ENCODE data around the gene AKT2. TPM values are rescaled to one million over a fixed set of nuclear protein-coding genes. Genes with fewer than 3 reads are reported as not detected.

AKT2 gene
- total and polyA plus RNA-seq, 2 of the 8 experiments (the other 6 are each of a cell fraction or from before 2014, with no cell fraction given), result 151 to 183 TPM

DNA sequence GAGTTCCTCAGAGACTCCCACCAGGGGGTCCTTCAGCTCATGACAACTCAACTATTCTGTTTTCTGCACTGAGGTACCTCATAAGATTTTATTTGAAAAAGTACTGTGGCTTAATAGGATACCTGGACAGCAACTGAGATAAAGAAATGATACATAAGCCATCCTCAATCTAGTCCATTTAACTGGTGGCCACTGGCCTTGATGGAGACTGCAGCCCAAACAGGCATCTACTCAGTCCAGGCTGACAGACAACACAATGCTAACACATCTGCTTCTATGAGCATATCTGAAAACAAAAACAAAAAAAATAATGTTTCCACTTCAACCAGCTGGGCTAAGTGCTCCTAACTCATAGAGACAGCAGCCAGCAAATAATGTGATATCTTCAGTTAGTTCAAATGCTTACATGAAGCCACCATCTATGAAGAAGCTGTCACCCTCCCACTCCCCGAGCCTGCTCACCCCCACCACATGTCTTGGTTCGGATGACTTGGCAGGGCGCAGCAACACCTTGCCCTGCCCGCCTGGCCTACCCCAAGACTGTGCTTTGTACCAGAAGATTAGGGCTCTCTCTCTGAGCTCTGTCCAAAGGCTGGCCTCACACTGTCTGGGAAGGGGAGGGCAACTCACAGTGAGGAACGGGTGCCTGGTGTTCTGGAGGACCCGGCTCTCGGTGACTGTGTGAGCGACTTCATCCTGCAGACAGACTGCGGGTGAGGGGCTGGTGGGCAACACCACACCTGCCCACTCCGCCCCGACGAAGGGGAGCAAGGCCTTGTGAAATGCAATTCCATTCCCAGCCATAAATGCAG lies 45.5 kb downstream of the AKT2 start (continued):
- TF ChIP-seq KDM4A (IDR thresholded peaks at IDR 0.05; ENCODE audit: low read depth, low read length, severe bottlenecking) (no peak), SIX5 (IDR thresholded peaks at IDR 0.05; ENCODE audit: low read depth, low read length) (no peak), BCL11A (IDR thresholded peaks at IDR 0.05; ENCODE audit: low read depth in 2 of 2, low read length in 2 of 2) (no peak), HDAC6 (IDR thresholded peaks at IDR 0.05; ENCODE audit: low read depth, low read length) (no peak), CBX5 (IDR thresholded peaks at IDR 0.05; ENCODE audit: low read depth, low read length) (no peak), CHD2 (IDR thresholded peaks at IDR 0.05; ENCODE audit: low read length) (no peak)
- TF ChIP-seq, protein P1, sequence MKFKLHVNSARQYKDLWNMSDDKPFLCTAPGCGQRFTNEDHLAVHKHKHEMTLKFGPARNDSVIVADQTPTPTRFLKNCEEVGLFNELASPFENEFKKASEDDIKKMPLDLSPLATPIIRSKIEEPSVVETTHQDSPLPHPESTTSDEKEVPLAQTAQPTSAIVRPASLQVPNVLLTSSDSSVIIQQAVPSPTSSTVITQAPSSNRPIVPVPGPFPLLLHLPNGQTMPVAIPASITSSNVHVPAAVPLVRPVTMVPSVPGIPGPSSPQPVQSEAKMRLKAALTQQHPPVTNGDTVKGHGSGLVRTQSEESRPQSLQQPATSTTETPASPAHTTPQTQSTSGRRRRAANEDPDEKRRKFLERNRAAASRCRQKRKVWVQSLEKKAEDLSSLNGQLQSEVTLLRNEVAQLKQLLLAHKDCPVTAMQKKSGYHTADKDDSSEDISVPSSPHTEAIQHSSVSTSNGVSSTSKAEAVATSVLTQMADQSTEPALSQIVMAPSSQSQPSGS (IDR thresholded peaks at IDR 0.05; ENCODE audit: low read length), result no peak
- TF ChIP-seq, protein P2, sequence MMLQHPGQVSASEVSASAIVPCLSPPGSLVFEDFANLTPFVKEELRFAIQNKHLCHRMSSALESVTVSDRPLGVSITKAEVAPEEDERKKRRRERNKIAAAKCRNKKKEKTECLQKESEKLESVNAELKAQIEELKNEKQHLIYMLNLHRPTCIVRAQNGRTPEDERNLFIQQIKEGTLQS (IDR thresholded peaks at IDR 0.05; ENCODE audit: insufficient read depth, low read depth, low read length), result no peak

Data from H1 (cell line).